SU-DHL-6 (cell line): Measurements from ENCODE around the gene MAMDC4.
A peak's percentile ranks its signal among the peaks of the same experiment; 100 is the strongest.

ENCODE experiments used
- H2AFZ ChIP-seq: fragments of 200-600 bp; sonication (generic); 2 replicates; pipeline ENCODE4 v1.6.1; 2014; ENCODE audit warnings: low read depth, mild to moderate bottlenecking, moderate library complexity, mixed read lengths, antibody characterized with exemption, low read length; ENCODE audit not compliant: severe bottlenecking
- H3F3A ChIP-seq: fragments of 200-600 bp; shearing (Covaris generic); 2 replicates; pipeline ENCODE4 v1.6.0; 2016; ENCODE audit warnings: antibody characterized with exemption, mild to moderate bottlenecking; ENCODE audit not compliant: insufficient read depth
- H3K27ac ChIP-seq: fragments of 200-600 bp; sonication (generic); 2 replicates; pipeline ENCODE4 v1.5.1; 2016; ENCODE audit warnings: low read depth, mild to moderate bottlenecking, low read length, moderate library complexity, mixed read lengths
- H3K27me3 ChIP-seq: fragments of 200-600 bp; sonication (generic), shearing (Covaris generic); 2 replicates; pipeline ENCODE4 v1.6.0; 2014; ENCODE audit warnings: mild to moderate bottlenecking, low read length
- H3K36me3 ChIP-seq: fragments of 200-600 bp; sonication (generic); 2 replicates; pipeline ENCODE4 v1.6.1; 2014; ENCODE audit warnings: mild to moderate bottlenecking, low read length, mixed read lengths
- H3K4me2 ChIP-seq: fragments of 300-600, 200-600 bp; shearing (Covaris generic), sonication (generic); 2 replicates; pipeline ENCODE4 v1.6.0; 2014; ENCODE audit warnings: low read length, low read depth, mild to moderate bottlenecking; ENCODE audit not compliant: poor library complexity, severe bottlenecking
- H3K4me3 ChIP-seq: fragments of 200-600 bp; sonication (generic); 2 replicates; pipeline ENCODE4 v1.5.1; 2014; ENCODE audit warnings: antibody characterized with exemption, low read length, mild to moderate bottlenecking, mixed read lengths; ENCODE audit not compliant: insufficient read depth, poor library complexity, severe bottlenecking
- H3K79me2 ChIP-seq: fragments of 200-600 bp; sonication (generic); 2 replicates; pipeline ENCODE4 v1.6.1; 2014; ENCODE audit warnings: mild to moderate bottlenecking, low read length, moderate library complexity; ENCODE audit not compliant: insufficient read depth
- H3K9ac ChIP-seq: fragments of 200-600 bp; sonication (generic); 2 replicates; pipeline ENCODE4 v1.7.0; 2014; ENCODE audit warnings: mild to moderate bottlenecking, low read length
- H3K9me2 ChIP-seq: fragments of 200-600 bp; sonication (generic); replicated peaks from 2 replicates; pipeline ENCODE4 v1.6.1; 2014; ENCODE audit warnings: low read length; ENCODE audit not compliant: insufficient read depth
- H3K9me3 ChIP-seq: fragments of 200-600 bp; sonication (generic); 2 replicates; pipeline ENCODE4 v1.6.1; 2014; ENCODE audit warnings: low read length, mixed read lengths; ENCODE audit not compliant: insufficient read depth
- H4K20me1 ChIP-seq: fragments of 200-600 bp; sonication (generic); 2 replicates; pipeline ENCODE4 v1.6.1; 2014; ENCODE audit warnings: low read depth, mild to moderate bottlenecking, antibody characterized with exemption, low read length, moderate library complexity, mixed read lengths
- CTCF ChIP-seq: fragments of 200-600 bp; sonication (generic); IDR thresholded peaks from one replicate; pipeline ENCODE4 v1.5.1; 2017; ENCODE audit warnings: antibody characterized with exemption, mild to moderate bottlenecking, low read length, moderate library complexity; ENCODE audit not compliant: insufficient read depth, poor library complexity, severe bottlenecking
- EZH2phosphoT487 ChIP-seq: fragments of 200-600 bp; sonication (generic), shearing (Covaris generic); conservative IDR thresholded peaks from 2 replicates; pipeline ENCODE4 v1.6.1; 2018; ENCODE audit warnings: mild to moderate bottlenecking, antibody characterized with exemption, low read length, moderate library complexity, mixed read lengths

The MAMDC4 gene

GRCh38 chr9:136862849-136863622, 10.9 kb downstream of the MAMDC4 start:
- Histone ChIP-seq H3K9me3 (no peaks in the 10 kb centered on the region), H3K4me2 (no peak overlapping the region), H3K27ac (no peak overlapping the region), H2AFZ (no peak overlapping the region), H3K9me2 (no peaks in the 10 kb centered on the region), H3K79me2 (peaks cover 11% of the 10 kb centered on the region; the same call in 1 of the 2 replicates), H3K4me3 (no peak overlapping the region), H3F3A (no peaks in the 10 kb centered on the region), H3K27me3 (no peaks in the 10 kb centered on the region), H3K9ac (no peak overlapping the region), H4K20me1 (no peaks in the 10 kb centered on the region), H3K36me3 (no peaks in the 10 kb centered on the region)
- TF ChIP-seq EZH2phosphoT487 (no peak), CTCF (no peak)

GRCh38 chr9:136863623-136864273, 11.6 kb downstream of the MAMDC4 start:
- no peak for TF ChIP-seq CTCF
- no peak for TF ChIP-seq EZH2phosphoT487

GRCh38 chr9:136865041-136865767, 13.1 kb downstream of the MAMDC4 start:
- peak overlapping the region; percentile 87 for H3K9ac ChIP-seq
- H3K9me3 ChIP-seq = no peaks in the 10 kb centered on the region
- no peaks in the 10 kb centered on the region for H3K27me3 ChIP-seq
- TF ChIP-seq EZH2phosphoT487 (no peak), CTCF (no peak)
- no peak overlapping the region for H2AFZ ChIP-seq
- H3K4me2 ChIP-seq = peak overlapping the region; percentile 69
- H3F3A ChIP-seq = peaks cover 5% of the 10 kb centered on the region; the same call in 1 of the 2 replicates
- no peak overlapping the region for H3K27ac ChIP-seq
- H3K4me3 ChIP-seq = peak overlapping the region; percentile 94
- no peaks in the 10 kb centered on the region for H3K36me3 ChIP-seq
- no peaks in the 10 kb centered on the region for H4K20me1 ChIP-seq
- no peaks in the 10 kb centered on the region for H3K9me2 ChIP-seq
- H3K79me2 ChIP-seq = peaks cover 11% of the 10 kb centered on the region; the same call in 1 of the 2 replicates

More at GRCh38 chr9:136863623-136864273, 11.6 kb downstream of the MAMDC4 start:
- Histone ChIP-seq H3K4me2 (no peak overlapping the region), H3K9me2 (no peaks in the 10 kb centered on the region), H3F3A (no peaks in the 10 kb centered on the region), H3K27ac (no peak overlapping the region), H3K79me2 (peaks cover 11% of the 10 kb centered on the region; the same call in 1 of the 2 replicates), H4K20me1 (no peaks in the 10 kb centered on the region), H3K9me3 (no peaks in the 10 kb centered on the region), H3K27me3 (no peaks in the 10 kb centered on the region), H2AFZ (no peak overlapping the region), H3K36me3 (no peaks in the 10 kb centered on the region), H3K9ac (no peak overlapping the region), H3K4me3 (no peak overlapping the region)
